Keratinocyte (primary cell): ENCODE data around the gene RASSF1. TPM values are rescaled to one million over a fixed set of nuclear protein-coding genes. Genes with fewer than 3 reads are reported as not detected.
"Not testable (repeated sequence)": the region's sequence is repeated elsewhere in the genome, so short reads cannot be mapped to it uniquely, and the experiment has no call there.

Experiments
- DNase-seq: peaks from one replicate; pipeline ENCODE4 v3.0.0-alpha.2; 2011; ENCODE audit warnings: low read depth, missing footprints, low spot score
- FAIRE-seq: peaks from 2 replicates; lab custom pipeline; 2011; peaks lifted over from hg19 to GRCh38; lab: Jason Lieb, UNC
- H2AFZ ChIP-seq: 2 replicates; pipeline ENCODE4 v1.6.0; 2012; ENCODE audit warnings: low read length, control low read depth, inconsistent platforms; ENCODE audit not compliant: control insufficient read depth
- H3K27ac ChIP-seq: 2 replicates; pipeline ENCODE4 v1.5.1; 2011; ENCODE audit warnings: low read length; ENCODE audit not compliant: control insufficient read depth, insufficient read depth
- H3K27me3 ChIP-seq: 3 replicates; pipeline ENCODE4 v1.6.0; 2011; ENCODE audit warnings: low read length; ENCODE audit not compliant: control insufficient read depth, insufficient read depth; ENCODE audit errors: extremely low read depth
- H3K36me3 ChIP-seq, 2 experiments: 2 replicates in 1 of 2; 3 replicates in 1 of 2; pipeline ENCODE4 v1.5.1; 2011; ENCODE audit warnings: low read length in 2 of 2, mild to moderate bottlenecking in 1 of 2; ENCODE audit not compliant: control insufficient read depth in 2 of 2, insufficient read depth in 2 of 2; ENCODE audit errors: extremely low read depth in 1 of 2
- H3K4me1 ChIP-seq: 3 replicates; pipeline ENCODE4 v1.5.1; 2011; ENCODE audit warnings: low read length; ENCODE audit not compliant: control insufficient read depth, insufficient read depth; ENCODE audit errors: extremely low read depth
- H3K4me2 ChIP-seq: 3 replicates; pipeline ENCODE4 v1.6.0; 2011; ENCODE audit warnings: low read depth, low read length; ENCODE audit not compliant: control insufficient read depth, insufficient read depth; ENCODE audit errors: extremely low read depth
- H3K4me3 ChIP-seq, 3 experiments: fragments of 200-600 bp in 1 of 3; sonication (generic) in 1 of 3; 2 replicates in 2 of 3; 3 replicates in 1 of 3; pipeline ENCODE4 v1.5.1; 2011 to 2016; ENCODE audit warnings: low read length in 3 of 3, mild to moderate bottlenecking in 3 of 3, control low read depth in 2 of 3, inconsistent platforms in 1 of 3, low read depth in 1 of 3, mixed read lengths in 1 of 3, mixed run types in 1 of 3, moderate library complexity in 1 of 3; ENCODE audit not compliant: control insufficient read depth in 2 of 3, insufficient read depth in 2 of 3; ENCODE audit errors: extremely low read depth in 1 of 3
- H3K79me2 ChIP-seq: 2 replicates; pipeline ENCODE4 v1.6.0; 2012; ENCODE audit warnings: low read length; ENCODE audit not compliant: control insufficient read depth, insufficient read depth
- H3K9ac ChIP-seq: 3 replicates; pipeline ENCODE4 v1.6.0; 2011; ENCODE audit warnings: low read length; ENCODE audit not compliant: control insufficient read depth, insufficient read depth; ENCODE audit errors: extremely low read depth
- H3K9me1 ChIP-seq: 3 replicates; pipeline ENCODE4 v1.6.0; 2011; ENCODE audit warnings: low read length; ENCODE audit not compliant: control insufficient read depth, insufficient read depth; ENCODE audit errors: extremely low read depth
- H3K9me3 ChIP-seq: 2 replicates; pipeline ENCODE4 v1.5.1; 2012; ENCODE audit warnings: low read depth, low read length; ENCODE audit not compliant: control insufficient read depth
- H4K20me1 ChIP-seq: 3 replicates; pipeline ENCODE4 v1.6.0; 2011; ENCODE audit warnings: low read length; ENCODE audit not compliant: control insufficient read depth, insufficient read depth; ENCODE audit errors: extremely low read depth
- CTCF ChIP-seq, 3 experiments: IDR thresholded peaks in 1 of 3; conservative IDR thresholded peaks in 1 of 3; optimal IDR thresholded peaks in 1 of 3; 2 replicates in 2 of 3; 3 replicates in 1 of 3; pipeline versions ENCODE3 to v1.5.1; 2011; ENCODE audit warnings: low read length in 3 of 3, mild to moderate bottlenecking in 3 of 3, moderate library complexity in 2 of 3, control low read depth in 1 of 3, inconsistent platforms in 1 of 3; ENCODE audit not compliant: insufficient read depth in 2 of 3; ENCODE audit errors: extremely low read depth in 1 of 3
- EZH2 ChIP-seq: IDR thresholded peaks from one replicate; pipeline ENCODE4 v1.6.1; 2012; ENCODE audit warnings: inconsistent platforms, mild to moderate bottlenecking, low read length, moderate library complexity
- dilution Hi-C: fragments of 300-500 bp; cut with MboI; formaldehyde crosslinking; loops from one replicate; pipeline ENCODE4 v1.7.0; 2020; ENCODE audit warnings: low sequenced_read_pairs; ENCODE audit not compliant: extremely low pct_ligation_motif_present
- polyA plus RNA-seq, 5 experiments: library from polyadenylated mRNA; depleted of rRNA in 3 of 5; stranded (reverse) in 3 of 5; stranded (forward) in 1 of 5; unstranded in 1 of 5; fragments of >200 nt; gene quantifications; 1 replicate in 1 of 5; 2 replicates in 3 of 5; 3 replicates in 1 of 5; pipeline versions ENCODE4 v1.2.1 to v1.2.3, GENCODE V29; 2011 to 2012; ENCODE audit warnings: missing spikeins in 2 of 5, low read depth in 1 of 5, low replicate concordance in 1 of 5

The RASSF1 gene
- polyA plus RNA-seq, 1 donor (not counting 4 experiments of a cell fraction or from before 2014, with no cell fraction given): 28.5 TPM

DNA sequence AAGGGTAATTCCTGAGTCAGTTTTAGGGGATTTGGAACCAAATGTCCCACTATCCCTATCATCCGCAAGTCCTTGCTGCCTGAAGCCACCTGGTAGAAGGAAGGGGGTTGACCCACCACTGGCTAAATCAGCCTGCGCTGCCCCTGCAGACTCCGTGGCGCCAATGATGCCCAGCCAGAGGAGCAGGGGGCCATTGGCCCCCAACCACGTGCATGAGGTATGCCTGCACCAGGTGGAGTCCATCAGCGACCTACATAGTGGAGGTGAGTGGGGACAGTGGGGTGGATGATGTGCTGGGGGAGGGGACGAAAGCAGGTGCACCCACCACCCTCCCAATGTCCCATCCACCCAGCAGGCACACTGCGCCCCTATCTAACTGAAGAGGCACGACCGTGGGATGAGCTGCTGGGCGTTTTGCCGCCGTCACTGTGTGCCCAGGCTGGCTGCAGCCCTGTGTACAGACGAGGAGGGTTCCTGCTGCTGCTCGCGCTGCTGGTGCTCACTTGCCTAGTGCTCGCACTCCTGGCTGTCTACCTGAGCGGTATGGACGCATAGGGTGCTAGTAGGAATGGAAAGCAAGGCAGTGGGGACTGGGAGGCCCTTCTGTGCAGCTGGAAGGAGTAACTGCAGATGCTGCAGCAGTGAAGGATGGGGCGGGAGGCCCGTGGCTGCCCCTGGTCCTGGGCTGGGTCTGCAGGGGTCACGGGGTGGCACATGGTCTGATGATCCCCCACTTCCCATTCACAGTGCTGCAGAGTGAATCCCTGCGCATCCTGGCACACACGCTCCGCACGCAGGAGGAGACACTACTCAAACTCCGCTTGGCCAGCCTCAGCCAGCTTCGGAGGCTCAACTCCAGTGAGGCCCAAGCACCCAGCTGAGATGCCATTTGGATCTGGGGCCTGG is 54.1 kb downstream of the RASSF1 start:
- no peak overlapping the region for H3K27ac ChIP-seq
- peaks cover 23% of the 10 kb centered on the region for H3K79me2 ChIP-seq
- H4K20me1 ChIP-seq: no peaks in the 10 kb centered on the region
- peaks cover 6% of the 10 kb centered on the region for H3K4me1 ChIP-seq
- no peak for TF ChIP-seq CTCF (optimal IDR thresholded peaks at IDR 0.05 in 1 of 3, IDR thresholded peaks at IDR 0.05 in 1 of 3, conservative IDR thresholded peaks at IDR 0.05 in 1 of 3; ENCODE audit: extremely low read depth in 1 of 3, insufficient read depth in 2 of 3, low read length in 3 of 3)
- TF ChIP-seq EZH2: no peak
- FAIRE-seq: no peak
- peaks cover 42% of the 10 kb centered on the region in 2 experiments for H3K36me3 ChIP-seq
- no peak for DNase-seq
- no peak overlapping the region for H3K4me2 ChIP-seq
- no peaks in the 10 kb centered on the region for H3K27me3 ChIP-seq
- no peak overlapping the region for H3K9ac ChIP-seq
- no peaks in the 10 kb centered on the region for H3K9me1 ChIP-seq
- no peak overlapping the region for H2AFZ ChIP-seq
- H3K9me3 ChIP-seq: no peaks in the 10 kb centered on the region
- H3K4me3 ChIP-seq: no peak overlapping the region
- dilution Hi-C loops: no loop called here

- DNase-seq, H3K4me2 ChIP-seq, H3K79me2 ChIP-seq, dilution Hi-C loops, H3K9me1 ChIP-seq, FAIRE-seq, H3K4me3 ChIP-seq, H2AFZ ChIP-seq, H3K9me3 ChIP-seq, H3K4me1 ChIP-seq, H3K27me3 ChIP-seq, H3K9ac ChIP-seq, H3K27ac ChIP-seq, H4K20me1 ChIP-seq: not testable (repeated sequence)
- H3K36me3 ChIP-seq: peaks cover 26 to 28% of the 10 kb centered on the region in 2 experiments
Measured at GRCh38 chr3:50284121-50284520, 56.5 kb downstream of the RASSF1 start.

Other genes starting within 250 kb of the RASSF1 start
- gene SEMA3F, start 185.5 kb downstream of the RASSF1 start, polyA plus RNA-seq: 72.8 to 115 TPM (median 102 TPM) in 3 replicates
- gene GNAT1, start 149.2 kb downstream of the RASSF1 start, polyA plus RNA-seq: 0.05 to 0.12 TPM in 2 of 3 replicates, not detected in the other
- gene SLC38A3, start 135.6 kb downstream of the RASSF1 start, polyA plus RNA-seq: not detected in 3 replicates
- 268 to 419 TPM (median 341 TPM) in 3 replicates for gene GNAI2, start 104.6 kb downstream of the RASSF1 start, polyA plus RNA-seq
- 0.33 to 0.81 TPM (median 0.58 TPM) in 3 replicates for gene SEMA3B, start 71.7 kb downstream of the RASSF1 start, polyA plus RNA-seq
- not detected in 3 replicates for gene LSMEM2, start 61.7 kb downstream of the RASSF1 start, polyA plus RNA-seq
- 43.1 to 90.4 TPM (median 50.3 TPM) in 3 replicates for gene IFRD2, start 48.4 kb downstream of the RASSF1 start, polyA plus RNA-seq
- 6.6 to 15.6 TPM (median 10.3 TPM) in 3 replicates for gene HYAL3, start 41.4 kb downstream of the RASSF1 start, polyA plus RNA-seq
- 6.1 to 9.4 TPM (median 8.0 TPM) in 3 replicates for gene NAA80, start 41.4 kb downstream of the RASSF1 start, polyA plus RNA-seq
- 13.9 to 24.5 TPM (median 15.3 TPM) in 3 replicates for gene HYAL1, start 37.3 kb downstream of the RASSF1 start, polyA plus RNA-seq
- 42.8 to 71.8 TPM (median 44.8 TPM) in 3 replicates for gene HYAL2, start 18.1 kb downstream of the RASSF1 start, polyA plus RNA-seq
- 28.0 to 47.8 TPM (median 30.5 TPM) in 3 replicates for gene TUSC2, start 12.6 kb downstream of the RASSF1 start, polyA plus RNA-seq
- 0.10 to 0.21 TPM (median 0.15 TPM) in 3 replicates for gene ZMYND10, start 4.9 kb upstream of the RASSF1 start, polyA plus RNA-seq
- 20.6 to 30.1 TPM (median 23.3 TPM) in 3 replicates for gene NPRL2, start 9.9 kb upstream of the RASSF1 start, polyA plus RNA-seq
- gene CYB561D2, start 10.0 kb upstream of the RASSF1 start, polyA plus RNA-seq: 12.3 to 19.9 TPM (median 17.6 TPM) in 3 replicates
- 22.4 to 43.8 TPM (median 31.6 TPM) in 3 replicates for gene TMEM115, start 18.7 kb upstream of the RASSF1 start, polyA plus RNA-seq
- gene CACNA2D2, start 162.8 kb upstream of the RASSF1 start, polyA plus RNA-seq: 0.02 to 0.04 TPM (median 0.04 TPM) in 3 replicates
- 1.4 to 2.6 TPM (median 1.4 TPM) in 3 replicates for gene C3orf18, start 226.9 kb upstream of the RASSF1 start, polyA plus RNA-seq
- 12.9 to 19.5 TPM (median 13.0 TPM) in 3 replicates for gene HEMK1, start 228.7 kb upstream of the RASSF1 start, polyA plus RNA-seq